Mammary epithelial cell (primary cell): Measurements from ENCODE around the gene GPR78.

Experiments used
- CTCF ChIP-seq, 2 donors: IDR thresholded peaks in 1 of 2; conservative IDR thresholded peaks in 1 of 2; 2 replicates each; pipeline ENCODE4 v1.5.1; 2011 to 2012; ENCODE audit warnings: inconsistent platforms in 2 of 2, low read length in 2 of 2, mild to moderate bottlenecking in 2 of 2, control low read depth in 1 of 2, low read depth in 1 of 2; ENCODE audit not compliant: insufficient read depth in 1 of 2; ENCODE audit errors: extremely low read depth in 1 of 2
- EZH2 ChIP-seq: IDR thresholded peaks from 2 replicates; pipeline ENCODE4 v1.6.1; 2012; ENCODE audit warnings: low read length, inconsistent platforms, borderline replicate concordance

DNA sequence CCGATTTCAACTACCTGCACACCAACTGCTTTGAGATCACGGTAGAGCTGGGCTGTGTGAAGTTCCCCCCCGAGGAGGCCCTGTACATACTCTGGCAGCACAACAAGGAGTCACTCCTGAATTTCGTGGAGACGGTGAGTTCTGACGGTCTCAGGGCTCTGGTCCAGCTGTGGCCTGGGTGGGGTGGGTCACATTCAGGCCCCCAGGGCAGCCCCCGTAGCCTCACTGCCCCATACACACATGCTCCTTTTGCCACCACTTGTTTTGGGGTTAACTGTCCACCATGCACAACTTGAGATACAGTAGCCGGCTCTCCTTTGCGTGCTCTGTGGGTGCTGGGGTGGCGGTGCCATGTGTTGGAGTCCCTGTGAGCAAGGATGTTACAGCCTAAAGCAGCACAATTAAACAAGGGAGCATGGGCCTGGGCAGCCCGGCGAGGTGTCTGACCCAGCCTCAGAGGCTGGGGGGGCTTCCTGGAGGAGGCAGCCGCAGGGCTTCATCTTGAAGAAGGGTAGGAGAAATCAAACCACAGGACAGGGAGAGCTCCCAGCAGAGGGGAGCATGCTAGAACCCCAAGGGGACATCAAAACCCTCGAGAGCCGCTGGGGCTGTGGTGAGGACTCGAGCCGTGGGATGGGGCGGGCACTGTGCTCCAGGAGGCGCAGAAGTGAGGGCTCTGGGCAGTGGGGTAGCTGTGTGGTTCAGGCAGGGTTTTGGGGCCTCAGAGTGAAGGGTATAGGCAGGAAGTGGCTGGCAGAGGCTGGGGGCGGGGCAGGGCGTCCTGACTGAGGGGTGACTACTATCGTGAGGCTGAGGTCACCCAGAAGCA is 34.4 kb downstream of the GPR78 start:
- TF ChIP-seq CTCF (conservative IDR thresholded peaks at IDR 0.05 in 1 of 2, IDR thresholded peaks at IDR 0.05 in 1 of 2; ENCODE audit: extremely low read depth in 1 of 2, insufficient read depth in 1 of 2, low read depth in 1 of 2, low read length in 2 of 2) (no peak), EZH2 (no peak)
